CD14-positive monocyte (primary cell): Measurements from ENCODE around the gene IL18BP. TPM values are rescaled to one million over a fixed set of nuclear protein-coding genes. Genes with fewer than 3 reads are reported as not detected.

ENCODE experiments used
- DNase-seq, 3 donors: peaks; one replicate each; pipeline ENCODE4 v3.0.0-alpha.2; 2011 to 2022
- H2AFZ ChIP-seq: 2 replicates; pipeline ENCODE4 v1.6.0; 2012; ENCODE audit warnings: mild to moderate bottlenecking, low read depth, low read length, inconsistent platforms; ENCODE audit not compliant: insufficient read depth, poor library complexity, severe bottlenecking
- H3K27ac ChIP-seq, 2 donors: 1 replicate in 1 of 2; 2 replicates in 1 of 2; pipeline ENCODE4 v1.5.1; 2012 to 2013; ENCODE audit warnings: low read length in 2 of 2, control low read depth in 1 of 2, inconsistent platforms in 1 of 2, low read depth in 1 of 2, mild to moderate bottlenecking in 1 of 2
- H3K27me3 ChIP-seq, 2 donors: one replicate each; pipeline versions ENCODE4 v1.6.0 to v1.6.1; 2011 to 2013; ENCODE audit warnings: low read length in 2 of 2; ENCODE audit not compliant: control insufficient read depth in 2 of 2, insufficient read depth in 2 of 2
- H3K36me3 ChIP-seq, 2 donors: replicated peaks in 1 of 2; 1 replicate in 1 of 2; 2 replicates in 1 of 2; pipeline versions ENCODE4 v1.5.1 to v1.6.1; 2012 to 2013; ENCODE audit warnings: low read length in 2 of 2, control low read depth in 1 of 2, inconsistent platforms in 1 of 2, mild to moderate bottlenecking in 1 of 2; ENCODE audit not compliant: insufficient read depth in 2 of 2, control insufficient read depth in 1 of 2
- H3K4me1 ChIP-seq, 2 donors: 1 replicate in 1 of 2; 2 replicates in 1 of 2; pipeline versions ENCODE4 v1.5.1 to v1.6.1; 2012 to 2013; ENCODE audit warnings: low read length in 2 of 2, control low read depth in 1 of 2, inconsistent platforms in 1 of 2, mild to moderate bottlenecking in 1 of 2, moderate library complexity in 1 of 2; ENCODE audit not compliant: insufficient read depth in 2 of 2, control insufficient read depth in 1 of 2
- H3K4me2 ChIP-seq: replicated peaks from 2 replicates; pipeline ENCODE3; 2012; ENCODE audit warnings: low read length, moderate library complexity, mild to moderate bottlenecking; ENCODE audit not compliant: poor library complexity, severe bottlenecking; ENCODE audit errors: extremely low read depth
- H3K4me3 ChIP-seq, 3 experiments: fragments of 200-600 bp in 1 of 3; sonication (generic) in 1 of 3; replicated peaks in 1 of 3; 1 replicate in 2 of 3; 2 replicates in 1 of 3; pipeline ENCODE4 v1.5.1; 2011 to 2013; ENCODE audit warnings: low read length in 3 of 3, mild to moderate bottlenecking in 3 of 3, control low read depth in 2 of 3, low read depth in 2 of 3, inconsistent platforms in 1 of 3, moderate library complexity in 1 of 3
- H3K79me2 ChIP-seq: 2 replicates; pipeline ENCODE4 v1.6.0; 2012; ENCODE audit warnings: mild to moderate bottlenecking, control low read depth, inconsistent platforms, low read length, moderate library complexity; ENCODE audit not compliant: insufficient read depth
- H3K9ac ChIP-seq: 2 replicates; pipeline ENCODE4 v1.6.0; 2017; ENCODE audit warnings: low read length, mild to moderate bottlenecking; ENCODE audit not compliant: insufficient read depth, poor library complexity, severe bottlenecking
- H3K9me3 ChIP-seq, 2 donors: replicated peaks in 1 of 2; 1 replicate in 1 of 2; 2 replicates in 1 of 2; pipeline versions ENCODE4 v1.5.1 to v1.6.1; 2012 to 2013; ENCODE audit warnings: low read length in 2 of 2, control low read depth in 1 of 2; ENCODE audit not compliant: control insufficient read depth in 1 of 2, insufficient read depth in 1 of 2
- H4K20me1 ChIP-seq: 2 replicates; pipeline ENCODE4 v1.6.0; 2012; ENCODE audit warnings: mild to moderate bottlenecking, low read length, control low read depth, moderate library complexity; ENCODE audit not compliant: insufficient read depth
- H3K27ac Mint-ChIP-seq, 7 donors: one replicate each; pipeline ENCODE4 v1.8.0; 2020; ENCODE audit warnings: mild to moderate bottlenecking in 7 of 7, mixed read lengths in 7 of 7, moderate library complexity in 6 of 7, inconsistent platforms in 2 of 7
- H3K27me3 Mint-ChIP-seq, 3 donors: one replicate each; pipeline ENCODE4 v1.8.0; 2021 to 2022; ENCODE audit warnings: low read depth in 3 of 3, mild to moderate bottlenecking in 3 of 3, mixed read lengths in 3 of 3, moderate library complexity in 3 of 3, inconsistent platforms in 1 of 3
- H3K36me3 Mint-ChIP-seq, 2 donors: one replicate each; pipeline ENCODE4 v1.8.0; 2020; ENCODE audit warnings: mixed read lengths in 2 of 2, inconsistent platforms in 1 of 2, mild to moderate bottlenecking in 1 of 2
- H3K4me1 Mint-ChIP-seq: one replicate; pipeline ENCODE4 v1.8.0; 2020; ENCODE audit warnings: mild to moderate bottlenecking, mixed read lengths
- H3K4me3 Mint-ChIP-seq, 2 donors: one replicate each; pipeline ENCODE4 v1.8.0; 2020; ENCODE audit warnings: mild to moderate bottlenecking in 2 of 2, mixed read lengths in 2 of 2, moderate library complexity in 1 of 2
- H3K9me3 Mint-ChIP-seq, 7 donors: one replicate each; pipeline ENCODE4 v1.8.0; 2020 to 2022; ENCODE audit warnings: mixed read lengths in 7 of 7, mild to moderate bottlenecking in 6 of 7, moderate library complexity in 6 of 7, inconsistent platforms in 2 of 7
- CTCF ChIP-seq: fragments of 200-600 bp; IDR thresholded peaks from one replicate; pipeline ENCODE4 v1.8.0; 2022; ENCODE audit warnings: antibody characterized with exemption, mild to moderate bottlenecking
- WGBS: methylation state at CpG from one replicate; pipeline ENCODE4 v1.1.5; 2013; ENCODE audit warnings: missing lambda C conversion rate; ENCODE audit not compliant: insufficient coverage; 5-methylcytosine and 5-hydroxymethylcytosine counted together
- intact Hi-C, 2 donors: fragments of 100-400 bp; cut with micrococcal nuclease; formaldehyde crosslinking; loops; one replicate each; pipeline versions ENCODE4 v1.15.0 to v1.15.1; 2023
- polyA plus RNA-seq, 3 donors: library from polyadenylated mRNA; depleted of rRNA in 1 of 3; unstranded in 2 of 3; stranded (reverse) in 1 of 3; fragments of 300-500 nt in 2 of 3; fragments of >200 nt in 1 of 3; fragmentation: Illumina TruSeq in 2 of 3; gene quantifications; 1 replicate in 2 of 3; 2 replicates in 1 of 3; pipeline ENCODE4 v1.2.3, GENCODE V29; 2012 to 2021

IL18BP gene
- polyA plus RNA-seq, 3 donors, result 7.4 to 32.3 (median 8.3) TPM

GRCh38 chr11:71987521-71987920 is 11.2 kb upstream of the IL18BP start:
- H3K4me1 Mint-ChIP-seq, result peaks cover 35% of the 10 kb centered on the region
- no peak overlapping the region for H3K27ac Mint-ChIP-seq
- no peak for TF ChIP-seq CTCF
- DNase-seq, result no peak
- Histone ChIP-seq H4K20me1 (no peaks in the 10 kb centered on the region), H2AFZ (no peak overlapping the region), H3K9me3 (no peaks in the 10 kb centered on the region), H3K4me2 (no peak overlapping the region), H3K79me2 (no peaks in the 10 kb centered on the region), H3K27me3 (no peaks in the 10 kb centered on the region), H3K36me3 (peaks cover 14 to 36% of the 10 kb centered on the region in 2 donors), H3K27ac (no peak overlapping the region), H3K4me3 (no peak overlapping the region), H3K9ac (no peak overlapping the region), H3K4me1 (peaks cover 38 to 40% of the 10 kb centered on the region in 2 donors)
- H3K27me3 Mint-ChIP-seq, result peaks cover 0 to 2% (median 0%) of the 10 kb centered on the region in 3 donors
- H3K36me3 Mint-ChIP-seq, result peaks cover 33 to 37% of the 10 kb centered on the region in 2 donors
- no peak overlapping the region for H3K4me3 Mint-ChIP-seq
- intact Hi-C loops, result no loop called here
- no peaks in the 10 kb centered on the region for H3K9me3 Mint-ChIP-seq
- WGBS, result no CpG with 5 or more reads among the region's 2 CpGs

GRCh38 chr11:71988050-71988449 is 10.7 kb upstream of the IL18BP start:
- Histone ChIP-seq H3K27me3 (no peaks in the 10 kb centered on the region), H3K9me3 (no peaks in the 10 kb centered on the region), H3K27ac (no peak overlapping the region), H3K36me3 (peaks cover 10 to 31% of the 10 kb centered on the region in 2 donors), H4K20me1 (no peaks in the 10 kb centered on the region), H3K4me1 (peaks cover 43 to 44% of the 10 kb centered on the region in 2 donors), H3K4me2 (no peak overlapping the region), H3K4me3 (no peak overlapping the region), H2AFZ (no peak overlapping the region), H3K9ac (no peak overlapping the region), H3K79me2 (no peaks in the 10 kb centered on the region)
- H3K27ac Mint-ChIP-seq, result no peak overlapping the region
- H3K36me3 Mint-ChIP-seq, result peaks cover 30 to 36% of the 10 kb centered on the region in 2 donors
- H3K4me3 Mint-ChIP-seq, result no peak overlapping the region
- peaks cover 37% of the 10 kb centered on the region for H3K4me1 Mint-ChIP-seq
- no peak for TF ChIP-seq CTCF
- intact Hi-C loops, result no loop called here
- no peak for DNase-seq
- H3K9me3 Mint-ChIP-seq, result no peaks in the 10 kb centered on the region
- H3K27me3 Mint-ChIP-seq, result peaks cover 0 to 2% (median under 1%) of the 10 kb centered on the region in 3 donors
- WGBS, result 100% methylated on average over 1 of the region's 3 CpGs
